Raji (cell line): ENCODE measurements around the gene ADCY7.

ENCODE experiments used
- POLR2A ChIP-seq: IDR thresholded peaks from 2 replicates; pipeline ENCODE4 v1.6.1; 2011; ENCODE audit warnings: low read depth, low read length, control low read depth; ENCODE audit not compliant: insufficient read depth

The ADCY7 gene

DNA sequence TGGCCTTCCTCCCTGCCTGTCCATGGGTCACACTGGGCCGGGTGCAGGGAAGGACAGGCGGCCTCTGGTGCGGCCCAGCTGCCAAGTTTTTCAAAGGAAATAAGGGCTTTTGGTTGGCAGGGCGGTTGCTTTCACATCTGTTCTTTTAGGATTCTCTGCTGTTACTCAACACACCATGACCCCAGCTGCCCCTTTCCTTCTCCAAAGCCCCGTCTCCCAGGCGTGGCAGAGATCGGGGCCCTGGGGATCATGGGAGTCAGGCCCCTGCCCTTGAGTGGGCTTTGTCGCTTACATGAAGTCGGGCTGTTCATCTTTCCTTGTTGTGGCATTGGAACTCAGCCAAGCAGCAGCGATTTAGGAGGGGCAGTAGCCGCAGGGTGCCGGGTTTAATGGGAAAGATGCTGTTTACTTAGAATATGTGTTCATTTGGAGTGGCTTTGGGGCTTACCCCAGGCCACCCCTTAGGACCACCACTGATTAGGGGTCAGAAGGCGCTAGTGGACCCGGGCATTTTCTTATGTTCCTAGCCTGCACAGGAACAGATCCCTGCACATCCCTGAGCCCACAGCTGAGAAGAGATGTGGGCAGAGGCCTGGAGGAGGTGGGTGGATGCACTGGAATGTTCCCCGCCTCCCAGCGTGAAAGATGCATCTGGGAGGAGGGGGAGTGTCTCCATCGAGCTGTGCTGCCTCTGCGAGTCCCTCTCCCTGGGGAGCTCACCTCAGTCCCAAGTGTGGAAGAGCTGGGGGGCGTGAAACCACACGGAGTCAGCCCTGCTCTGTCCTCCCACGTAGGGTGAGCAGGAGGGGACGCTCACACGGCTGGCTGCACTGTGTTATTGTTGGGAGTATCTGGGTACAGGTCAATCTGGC, 6.8 kb upstream of the ADCY7 start:
- TF ChIP-seq POLR2A: no peak

GRCh38 chr16:50260206-50261159, 5.9 kb upstream of the ADCY7 start:
- no peak for TF ChIP-seq POLR2A

- TF ChIP-seq POLR2A: no peak
These were observed 5.1 kb upstream of the ADCY7 start for GRCh38 chr16:50261160-50261706.

DNA sequence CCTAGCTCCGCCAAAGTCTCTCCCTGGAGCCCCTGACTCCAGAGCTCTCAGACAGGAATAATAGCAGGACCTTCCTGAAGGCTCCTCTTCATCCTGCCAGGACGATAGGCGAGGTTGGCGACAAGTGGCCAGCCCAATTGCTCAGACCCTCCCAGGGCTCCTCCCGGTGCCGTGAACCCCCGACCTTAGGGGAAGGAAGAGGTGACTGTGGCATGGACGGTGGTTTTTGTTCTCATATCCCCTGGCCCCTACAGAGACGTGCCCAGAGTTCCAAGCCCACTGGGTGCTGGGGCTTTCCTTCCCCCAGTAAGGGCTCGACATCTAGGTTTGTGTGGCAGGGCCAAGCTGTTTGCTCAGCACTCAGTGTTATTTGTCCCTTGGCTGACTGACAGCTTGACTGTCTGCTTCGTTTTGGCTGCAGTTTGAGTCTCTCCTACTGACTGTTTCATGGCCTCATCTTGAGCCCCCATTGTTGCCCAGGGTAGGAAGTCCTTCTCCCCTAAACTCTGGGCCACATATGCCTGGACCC, 4.6 kb upstream of the ADCY7 start:
- TF ChIP-seq POLR2A: no peak

DNA sequence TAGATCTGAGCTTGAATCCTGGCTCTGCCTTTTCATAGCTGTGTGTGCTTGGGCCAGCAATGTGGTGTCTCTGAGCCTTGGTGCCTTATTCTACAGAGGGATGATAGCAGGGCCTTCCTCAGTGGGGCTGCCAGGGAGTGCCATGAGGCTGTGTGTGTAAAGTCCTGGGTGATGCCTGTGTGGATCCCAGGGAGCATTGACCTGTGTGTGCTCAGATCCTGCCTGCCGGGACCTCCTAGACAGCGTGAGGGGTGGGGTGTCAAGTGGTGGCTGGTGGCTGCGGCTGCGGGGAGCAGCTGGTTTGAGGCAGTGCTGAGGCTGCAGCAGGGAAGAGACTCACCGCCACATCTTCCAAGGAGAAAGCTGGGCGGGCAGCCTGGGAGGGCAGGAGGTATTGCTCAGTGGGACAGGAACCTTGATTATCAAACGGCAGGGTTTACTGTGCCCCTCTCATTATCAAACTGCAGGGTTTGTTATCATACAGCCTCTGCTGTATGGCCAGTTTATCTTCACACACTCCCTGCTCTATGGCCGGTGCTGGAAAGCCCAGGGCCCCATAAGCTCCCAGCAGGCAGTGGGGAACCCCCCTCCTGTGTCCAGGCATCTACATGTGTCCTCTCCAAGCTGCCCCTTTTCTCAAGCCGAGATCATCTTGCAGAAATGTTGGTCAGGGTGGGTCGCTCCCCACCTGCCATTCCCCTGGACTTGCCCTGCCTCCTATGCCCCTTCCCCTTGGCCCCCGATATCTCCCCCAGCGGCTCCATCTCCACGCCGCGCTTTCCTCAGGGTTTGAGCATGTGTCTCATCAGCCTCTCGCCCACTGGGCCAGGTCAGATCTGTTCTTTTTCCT, 3.1 kb upstream of the ADCY7 start:
- no peak for TF ChIP-seq POLR2A

DNA sequence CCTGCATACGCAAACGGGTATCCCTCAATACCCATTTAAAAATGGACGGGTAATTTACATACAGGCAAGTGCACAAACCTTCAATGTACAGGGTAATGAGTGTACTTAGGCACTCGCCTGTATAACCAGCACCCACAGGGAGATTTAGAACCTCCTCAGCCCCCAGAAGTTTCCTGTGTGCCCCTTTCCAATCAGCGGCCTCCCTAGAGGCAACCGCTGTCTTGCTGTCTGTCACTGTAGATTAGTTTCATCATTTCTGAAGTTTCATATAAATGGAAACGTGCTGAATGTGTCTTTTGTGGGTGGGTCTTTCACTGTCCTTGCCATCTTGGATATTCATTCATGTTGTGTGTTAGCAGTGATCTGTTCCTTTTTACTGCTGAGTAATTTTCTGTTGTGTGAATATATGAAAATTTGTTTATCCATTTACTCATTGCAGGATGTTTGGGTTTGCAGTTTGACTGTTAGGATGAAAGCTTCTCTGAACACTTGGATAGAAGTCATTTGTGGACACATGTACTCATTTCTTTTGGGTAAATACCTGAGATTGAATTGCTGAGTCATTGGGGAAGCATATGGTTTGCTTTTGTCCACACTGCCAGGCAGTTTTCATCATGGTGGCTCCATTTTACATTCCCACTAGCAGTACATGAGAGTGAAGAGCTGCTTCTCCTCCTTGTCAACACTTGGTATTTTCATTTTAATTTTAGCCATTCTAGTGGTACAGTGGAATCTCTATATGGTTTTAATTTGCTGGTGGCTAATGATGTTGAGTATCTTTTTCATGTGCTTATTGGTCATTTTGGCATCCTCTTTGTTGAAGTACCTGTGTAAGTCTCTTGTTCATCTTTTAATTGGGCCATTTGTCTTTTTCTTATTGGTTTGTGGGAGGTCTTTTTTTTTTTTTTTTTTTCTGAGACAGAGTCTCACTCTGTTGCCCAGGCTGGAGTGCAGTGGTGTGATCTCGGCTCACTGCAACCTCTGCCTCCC, 2.1 kb upstream of the ADCY7 start:
- no peak for TF ChIP-seq POLR2A

DNA sequence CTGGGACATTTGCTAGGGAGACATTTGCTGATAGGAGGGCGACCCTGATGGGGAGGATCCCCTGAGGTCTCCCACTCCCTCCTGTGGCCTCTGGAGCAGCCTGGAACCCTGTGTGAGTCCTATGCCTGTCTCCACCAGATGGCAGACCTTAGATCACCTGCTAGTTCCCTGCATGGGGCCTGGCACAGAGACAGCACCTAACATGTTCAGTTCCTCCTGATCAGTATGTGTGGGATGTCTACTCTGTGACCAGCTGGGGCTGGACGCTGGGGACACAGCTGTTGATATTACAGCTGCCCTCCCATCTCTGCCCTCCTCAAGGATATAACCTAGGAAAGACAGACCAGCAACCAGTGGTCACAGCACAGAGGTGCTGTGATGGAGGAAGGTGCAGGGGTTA, 1.1 kb upstream of the ADCY7 start:
- no peak for TF ChIP-seq POLR2A

DNA sequence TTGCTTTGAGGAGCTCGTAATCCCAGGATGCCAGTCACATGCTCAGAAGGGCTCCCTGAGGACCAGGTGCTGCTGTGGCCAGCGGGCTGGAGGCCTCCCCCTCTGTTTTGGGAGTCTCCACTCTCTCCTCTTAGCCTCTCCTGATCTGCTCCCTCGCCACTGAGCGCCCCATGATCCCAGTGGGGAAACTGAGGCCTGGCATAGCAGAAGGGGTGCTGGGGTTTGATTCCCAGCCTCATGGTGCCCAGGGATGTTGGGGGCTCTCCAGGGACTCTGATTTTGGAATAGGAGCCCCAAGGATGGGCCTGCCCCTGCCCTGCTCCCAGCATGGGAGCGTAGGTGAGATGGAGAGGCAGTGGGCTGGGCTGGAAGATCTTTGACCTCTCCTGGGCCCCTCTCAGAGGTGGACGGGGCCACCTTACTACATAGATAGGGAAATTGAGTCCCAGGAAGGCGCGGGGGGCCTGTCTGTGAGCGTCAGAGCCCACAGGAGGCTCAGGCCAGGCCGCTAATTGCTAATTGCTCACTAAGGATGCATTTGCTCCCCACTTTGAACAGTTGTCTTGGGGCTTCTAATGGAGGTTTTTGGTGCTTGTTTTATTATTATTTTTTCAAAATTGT, 525 bp upstream of the ADCY7 start:
- no peak for TF ChIP-seq POLR2A

- TF ChIP-seq POLR2A: no peak
These were observed 840 bp downstream of the ADCY7 start for GRCh38 chr16:50267151-50267631.

- TF ChIP-seq POLR2A: no peak
These were observed 1.3 kb downstream of the ADCY7 start for GRCh38 chr16:50267651-50268050.

- no peak for TF ChIP-seq POLR2A
These were observed 2.0 kb downstream of the ADCY7 start for GRCh38 chr16:50268352-50268751.

- no peak for TF ChIP-seq POLR2A
These were observed 2.8 kb downstream of the ADCY7 start for GRCh38 chr16:50269061-50269705.

DNA sequence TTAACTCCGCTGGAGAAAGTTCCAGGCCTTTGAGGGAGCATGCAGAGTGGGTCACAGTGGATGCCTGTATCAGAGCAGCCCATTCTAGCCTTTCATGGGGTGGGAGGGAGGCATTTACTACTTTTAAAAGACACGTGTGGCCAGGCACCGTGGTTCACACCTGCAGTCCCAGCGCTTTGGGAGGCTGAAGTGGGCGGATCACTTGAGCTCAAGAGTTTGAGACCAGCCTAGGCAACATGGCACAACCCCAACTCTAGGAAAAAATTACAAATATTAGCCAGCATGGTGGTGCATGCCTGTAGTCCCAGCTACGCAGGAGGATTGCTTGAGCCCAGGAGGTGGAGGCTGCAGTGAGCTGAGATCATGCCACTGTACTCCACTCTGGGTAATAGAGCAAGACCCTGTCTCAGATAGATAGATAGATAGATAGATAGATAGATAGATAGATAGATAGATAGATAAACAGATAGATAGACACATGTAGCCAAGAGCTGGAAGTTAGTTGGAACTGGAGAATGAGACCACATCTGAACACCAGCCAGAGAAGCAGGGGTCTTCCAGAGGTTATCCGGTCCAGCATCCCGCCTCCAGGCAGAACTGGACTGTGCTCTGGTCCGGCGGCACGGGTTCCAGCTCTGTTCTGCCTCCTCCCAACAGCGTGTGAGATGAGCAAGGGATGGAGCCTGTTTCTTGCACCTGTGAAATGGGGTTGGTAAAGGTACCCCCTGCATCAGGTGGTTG, 3.6 kb downstream of the ADCY7 start:
- no peak for TF ChIP-seq POLR2A
